Measurements from ENCODE around the gene PEA15. TPM values are rescaled to one million over a fixed set of nuclear protein-coding genes. Genes with fewer than 3 reads are reported as not detected.

The PEA15 gene
- total and polyA plus RNA-seq, 10 of the 15 experiments (the other 5 are each of a cell fraction or from before 2014, with no cell fraction given) = 15.1 to 269 (median 65.6) TPM

GRCh38 chr1:160258177-160258798 is 53.1 kb downstream of the PEA15 start (continued):
- no peak for TF ChIP-seq SREBF2 (IDR thresholded peaks at IDR 0.05; ENCODE audit: low read length)
- TF ChIP-seq IKZF2 (IDR thresholded peaks at IDR 0.05) = no peak
- no peak for TF ChIP-seq ZNF24 (IDR thresholded peaks at IDR 0.05)
- no peak for TF ChIP-seq EP300 (IDR thresholded peaks at IDR 0.05; ENCODE audit: borderline replicate concordance in 1 of 2, control insufficient read depth in 1 of 2, low read depth in 2 of 2, low read length in 2 of 2)
- no peak for TF ChIP-seq E2F4 (IDR thresholded peaks at IDR 0.05; ENCODE audit: low read depth, low read length)
- TF ChIP-seq TCF7 (IDR thresholded peaks at IDR 0.05; ENCODE audit: borderline replicate concordance) = no peak
- no peak for TF ChIP-seq PAX5 (IDR thresholded peaks at IDR 0.05; ENCODE audit: borderline replicate concordance, low read depth, low read length)
- no peak for TF ChIP-seq BMI1 (IDR thresholded peaks at IDR 0.05; ENCODE audit: borderline replicate concordance)

DNA sequence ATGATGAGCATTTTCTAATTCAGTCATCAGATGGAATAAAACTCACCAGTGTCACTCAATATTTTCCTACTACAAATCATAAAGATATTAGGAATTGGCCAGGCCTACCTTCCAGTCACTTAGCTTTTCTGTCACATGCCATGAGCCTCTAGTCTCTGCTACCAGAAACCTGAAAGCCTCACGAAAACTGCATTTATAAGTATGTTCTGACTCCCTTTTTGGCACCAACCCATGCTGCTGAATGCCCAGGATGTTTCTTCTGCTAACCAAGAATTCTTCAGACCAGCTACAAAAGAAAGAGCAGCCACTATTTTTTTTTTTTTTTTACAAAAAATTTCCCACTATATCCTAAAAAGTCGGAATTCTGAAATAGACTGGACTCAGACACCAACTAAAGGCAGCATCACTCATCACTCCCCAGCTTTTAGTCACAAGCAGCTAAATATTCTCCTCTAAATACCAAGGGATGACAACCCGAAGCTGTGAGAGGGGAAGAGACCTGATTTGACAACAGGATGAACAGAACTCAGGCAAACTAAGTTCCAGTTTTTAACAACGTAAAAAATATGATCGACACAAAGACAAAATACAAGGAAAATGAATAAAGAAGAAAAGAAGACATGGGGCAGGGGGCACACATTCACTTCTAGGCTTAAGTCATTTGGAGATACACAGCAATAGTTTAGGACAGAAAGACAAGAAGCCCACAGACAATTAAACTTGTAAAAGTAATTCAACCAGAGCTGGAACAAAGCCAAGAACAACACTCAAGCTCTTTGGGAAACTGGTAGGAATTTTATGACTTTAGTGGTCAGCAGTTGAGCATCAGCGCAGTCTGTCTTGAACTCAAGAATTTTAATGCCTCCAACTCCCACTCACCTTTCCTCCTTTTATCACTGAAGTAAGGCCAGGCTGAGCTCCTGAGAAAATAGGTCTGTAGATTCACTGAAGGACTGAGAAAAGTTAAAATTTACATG is 55.5 kb downstream of the PEA15 start:
- in situ Hi-C loops (cut with MboI) (no loop called here), intact Hi-C loops (cut with micrococcal nuclease; ENCODE audit: unreplicated experiment) (no loop called here)
- H4K20me1 ChIP-seq (ENCODE audit: control insufficient read depth, insufficient read depth) = no peaks in the 10 kb centered on the region
- no peaks in the 10 kb centered on the region for H3K27me3 ChIP-seq (replicated peaks in 1 of 2; ENCODE audit: control insufficient read depth in 2 of 2, insufficient read depth in 2 of 2, low read length in 1 of 2)
- DNase-seq (ENCODE audit: low read depth, low spot score) = no peak
- no peak for FAIRE-seq
- BruUV-seq (replicated peaks) = no TSS peak
- SMC1A ChIA-PET (ENCODE audit: uncharacterized antibody, unreplicated experiment) = interaction anchor here (0.6 to 5.3 kb wide), 22 partner anchors 9 to 1140 kb away, joined by 3 to 47 read pairs (median 4); partner anchors contain the start of genes PEA15 and PEX19
- H3K4me3 ChIP-seq = peak overlapping the region; percentile 82
- TF ChIP-seq NFYB (IDR thresholded peaks at IDR 0.05; ENCODE audit: insufficient read depth, low read depth, low read length) = no peak
- TF ChIP-seq NRF1 (conservative IDR thresholded peaks at IDR 0.05; ENCODE audit: low read depth, low read length) = no peak
- TF ChIP-seq TBL1XR1 (IDR thresholded peaks at IDR 0.05; ENCODE audit: low read depth, low read length) = no peak
- no peak for TF ChIP-seq JUNB (IDR thresholded peaks at IDR 0.05)
- TF ChIP-seq REST (IDR thresholded peaks at IDR 0.05; ENCODE audit: low read depth, low read length) = no peak
- POLR2A ChIA-PET = interaction anchor here (0.6 to 5.3 kb wide), 14 partner anchors 9 to 353 kb away, joined by 3 to 29 read pairs (median 6); partner anchors contain the start of genes IGSF8, PEA15 and PEX19
- H3K9ac ChIP-seq (ENCODE audit: control insufficient read depth, insufficient read depth, low read length) = peak overlapping the region; percentile 92
- peak overlapping the region; percentile 85 for H3K4me2 ChIP-seq (ENCODE audit: control insufficient read depth, insufficient read depth)
- no peak overlapping the region for H2AFZ ChIP-seq (ENCODE audit: control insufficient read depth, low read depth, low read length)
- ATAC-seq = no peak
- 44% methylated on average over 5 of the region's 6 CpGs for WGBS (ENCODE audit: insufficient coverage, insufficient replicate concordance, low lambda C conversion rate, missing lambda C conversion rate)
- CTCF ChIA-PET = interaction anchor here (0.6 to 8.1 kb wide), 23 partner anchors 9 to 215 kb away, joined by 3 to 86 read pairs (median 4); partner anchors contain the start of genes IGSF8, PEA15 and PEX19
- RAD21 ChIA-PET (ENCODE audit: unreplicated experiment) = interaction anchor here (0.6 to 6.7 kb wide), 10 partner anchors 8 to 116 kb away, joined by 3 to 68 read pairs (median 14); partner anchors contain the start of gene PEX19
- peaks cover 41% of the 10 kb centered on the region for H3K79me2 ChIP-seq (ENCODE audit: control insufficient read depth, insufficient read depth, low read length)
- H3K27ac ChIP-seq (ENCODE audit: control insufficient read depth, insufficient read depth) = peak overlapping the region; percentile 90
- no peaks in the 10 kb centered on the region for H3K9me3 ChIP-seq (replicated peaks; ENCODE audit: control insufficient read depth, insufficient read depth, low read length)
- H3K4me1 ChIP-seq (ENCODE audit: control insufficient read depth, insufficient read depth, low read length) = peaks cover 3% of the 10 kb centered on the region
- no peaks in the 10 kb centered on the region for H3K36me3 ChIP-seq (ENCODE audit: control insufficient read depth in 2 of 2, insufficient read depth in 2 of 2, low read length in 1 of 2)

Data from GM12878 (cell line).